Measurements from ENCODE around the gene ACOXL.

DNA sequence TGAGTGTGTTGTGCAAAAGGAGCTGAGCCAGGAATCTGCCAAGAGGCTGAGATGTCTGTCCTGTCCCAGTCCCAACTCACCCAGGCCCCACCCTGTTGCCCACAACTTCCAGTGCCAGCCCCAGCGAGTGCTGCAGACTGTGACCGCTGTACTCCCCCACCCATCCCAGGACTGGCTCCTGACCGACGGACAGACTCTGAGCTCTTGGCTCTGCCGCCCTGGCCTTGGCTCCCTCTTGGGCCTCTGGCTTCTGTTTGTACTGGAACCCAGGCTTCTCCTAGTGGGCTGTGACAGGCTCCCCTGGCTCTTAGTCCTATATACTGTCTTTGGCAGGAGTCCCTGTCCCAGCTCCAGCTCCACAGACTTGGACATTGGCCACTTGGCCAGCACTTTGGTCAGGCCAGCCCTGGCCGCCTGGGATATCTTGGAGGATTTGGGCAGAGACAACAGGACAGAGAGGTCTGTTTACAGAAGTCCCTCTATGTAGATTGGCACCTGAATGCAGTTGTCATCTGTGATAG is 41.1 kb downstream of the ACOXL start:
- no peak for TF ChIP-seq POLR2A (IDR thresholded peaks at IDR 0.05)
- TF ChIP-seq, protein P1, sequence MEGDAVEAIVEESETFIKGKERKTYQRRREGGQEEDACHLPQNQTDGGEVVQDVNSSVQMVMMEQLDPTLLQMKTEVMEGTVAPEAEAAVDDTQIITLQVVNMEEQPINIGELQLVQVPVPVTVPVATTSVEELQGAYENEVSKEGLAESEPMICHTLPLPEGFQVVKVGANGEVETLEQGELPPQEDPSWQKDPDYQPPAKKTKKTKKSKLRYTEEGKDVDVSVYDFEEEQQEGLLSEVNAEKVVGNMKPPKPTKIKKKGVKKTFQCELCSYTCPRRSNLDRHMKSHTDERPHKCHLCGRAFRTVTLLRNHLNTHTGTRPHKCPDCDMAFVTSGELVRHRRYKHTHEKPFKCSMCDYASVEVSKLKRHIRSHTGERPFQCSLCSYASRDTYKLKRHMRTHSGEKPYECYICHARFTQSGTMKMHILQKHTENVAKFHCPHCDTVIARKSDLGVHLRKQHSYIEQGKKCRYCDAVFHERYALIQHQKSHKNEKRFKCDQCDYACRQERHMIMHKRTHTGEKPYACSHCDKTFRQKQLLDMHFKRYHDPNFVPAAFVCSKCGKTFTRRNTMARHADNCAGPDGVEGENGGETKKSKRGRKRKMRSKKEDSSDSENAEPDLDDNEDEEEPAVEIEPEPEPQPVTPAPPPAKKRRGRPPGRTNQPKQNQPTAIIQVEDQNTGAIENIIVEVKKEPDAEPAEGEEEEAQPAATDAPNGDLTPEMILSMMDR (IDR thresholded peaks at IDR 0.05): no peak

All from testis (tissue), 2 donors.